ENCODE measurements around the gene FANCD2.

DNA sequence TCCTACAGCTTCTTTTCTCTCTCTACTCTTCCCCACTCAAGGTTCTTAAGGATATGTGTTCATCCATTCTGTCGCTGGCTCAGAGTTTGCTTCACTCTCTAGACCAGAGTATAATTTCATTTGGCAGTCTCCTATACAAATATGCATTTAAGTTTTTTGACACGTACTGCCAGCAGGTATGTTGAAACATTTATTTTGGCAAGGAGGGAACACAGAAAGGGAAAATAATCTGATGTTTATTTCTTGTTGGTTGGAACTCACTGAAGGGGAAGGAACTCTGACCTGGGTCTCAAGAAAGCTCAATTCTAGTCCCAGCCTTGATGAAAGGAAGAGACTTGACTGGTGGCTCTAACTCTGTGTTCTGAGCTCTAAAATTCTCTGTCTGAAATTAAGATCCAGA, 21.6 kb downstream of the FANCD2 start:
- TF ChIP-seq, protein P1, sequence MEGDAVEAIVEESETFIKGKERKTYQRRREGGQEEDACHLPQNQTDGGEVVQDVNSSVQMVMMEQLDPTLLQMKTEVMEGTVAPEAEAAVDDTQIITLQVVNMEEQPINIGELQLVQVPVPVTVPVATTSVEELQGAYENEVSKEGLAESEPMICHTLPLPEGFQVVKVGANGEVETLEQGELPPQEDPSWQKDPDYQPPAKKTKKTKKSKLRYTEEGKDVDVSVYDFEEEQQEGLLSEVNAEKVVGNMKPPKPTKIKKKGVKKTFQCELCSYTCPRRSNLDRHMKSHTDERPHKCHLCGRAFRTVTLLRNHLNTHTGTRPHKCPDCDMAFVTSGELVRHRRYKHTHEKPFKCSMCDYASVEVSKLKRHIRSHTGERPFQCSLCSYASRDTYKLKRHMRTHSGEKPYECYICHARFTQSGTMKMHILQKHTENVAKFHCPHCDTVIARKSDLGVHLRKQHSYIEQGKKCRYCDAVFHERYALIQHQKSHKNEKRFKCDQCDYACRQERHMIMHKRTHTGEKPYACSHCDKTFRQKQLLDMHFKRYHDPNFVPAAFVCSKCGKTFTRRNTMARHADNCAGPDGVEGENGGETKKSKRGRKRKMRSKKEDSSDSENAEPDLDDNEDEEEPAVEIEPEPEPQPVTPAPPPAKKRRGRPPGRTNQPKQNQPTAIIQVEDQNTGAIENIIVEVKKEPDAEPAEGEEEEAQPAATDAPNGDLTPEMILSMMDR (IDR thresholded peaks at IDR 0.05) = no peak
- TF ChIP-seq POLR2AphosphoS5 (IDR thresholded peaks at IDR 0.05) = no peak

Measured in suprapubic skin (tissue), 3 donors.